Retina (tissue), 1 donor: ENCODE results near the gene ESD.
A peak's percentile ranks its signal among the peaks of the same experiment; 100 is the strongest.
"Not testable (repeated sequence)": the region's sequence is repeated elsewhere in the genome, so short reads cannot be mapped to it uniquely, and the experiment has no call there.

ENCODE experiments used
- DNase-seq: peaks from one replicate; pipeline ENCODE4 v3.0.0-alpha.2; 2016

Gene ESD

GRCh38 chr13:46796515-46797474 lies at the start of gene ESD:
Gene ESD, minus strand, starts transcription at chr13:46797161. Its CDS starts 5,748 bp downstream, at chr13:46791413.
- peak; percentile 97 for DNase-seq

- no peak for DNase-seq
Measured at GRCh38 chr13:46846726-46847125, 49.8 kb upstream of the ESD start.

GRCh38 chr13:46845146-46845545 lies 48.2 kb upstream of the ESD start:
- DNase-seq: no peak

GRCh38 chr13:46844431-46844830 lies 47.5 kb upstream of the ESD start:
- DNase-seq: no peak

GRCh38 chr13:46839399-46839798 lies 42.4 kb upstream of the ESD start:
- DNase-seq: no peak

GRCh38 chr13:46834657-46835056 lies 37.7 kb upstream of the ESD start:
- no peak for DNase-seq

GRCh38 chr13:46831588-46832194 lies 34.7 kb upstream of the ESD start:
- peak; percentile 36 for DNase-seq

- no peak for DNase-seq
Measured at GRCh38 chr13:46830405-46831005, 33.5 kb upstream of the ESD start.

GRCh38 chr13:46822551-46822950 lies 25.6 kb upstream of the ESD start:
- no peak for DNase-seq

- DNase-seq: no peak
Measured at GRCh38 chr13:46817838-46818476, 21.0 kb upstream of the ESD start.

- no peak for DNase-seq
Measured at GRCh38 chr13:46817095-46817494, 20.1 kb upstream of the ESD start.

- peak; percentile 11 for DNase-seq
Measured at GRCh38 chr13:46816371-46816770, 19.4 kb upstream of the ESD start.

GRCh38 chr13:46812301-46812797 lies 15.4 kb upstream of the ESD start:
- DNase-seq: no peak

GRCh38 chr13:46810440-46810839 lies 13.5 kb upstream of the ESD start:
- no peak for DNase-seq

- DNase-seq: not testable (repeated sequence)
Measured at GRCh38 chr13:46804921-46805320, 8.0 kb upstream of the ESD start.

- no peak for DNase-seq
Measured at GRCh38 chr13:46804391-46804815, 7.4 kb upstream of the ESD start.

GRCh38 chr13:46803586-46803985 lies 6.6 kb upstream of the ESD start:
- no peak for DNase-seq

GRCh38 chr13:46801858-46802257 lies 4.9 kb upstream of the ESD start:
- DNase-seq: no peak

- DNase-seq: no peak
Measured at GRCh38 chr13:46799139-46799538, 2.2 kb upstream of the ESD start.

- no peak for DNase-seq
Measured at GRCh38 chr13:46797501-46798237, 708 bp upstream of the ESD start.

GRCh38 chr13:46796129-46796514 lies 839 bp downstream of the ESD start:
- peak; percentile 6 for DNase-seq

- no peak for DNase-seq
Measured at GRCh38 chr13:46795321-46795720, 1.6 kb downstream of the ESD start.
